Activated CD4-positive, alpha-beta T cell treated with anti-CD3 and anti-CD28 coated beads, Interleukin-2, amount 50 U/mL, for 24 hours (primary cell): ENCODE results near the gene TCHP.

Experiments
- DNase-seq, 2 donors: peaks; one replicate each; pipeline ENCODE4 v3.0.0-alpha.2; 2020; ENCODE audit warnings: low read depth in 1 of 2, low spot score in 1 of 2

The TCHP gene

GRCh38 chr12:109931143-109931542 is 31.1 kb downstream of the TCHP start:
- no peak for DNase-seq

DNA sequence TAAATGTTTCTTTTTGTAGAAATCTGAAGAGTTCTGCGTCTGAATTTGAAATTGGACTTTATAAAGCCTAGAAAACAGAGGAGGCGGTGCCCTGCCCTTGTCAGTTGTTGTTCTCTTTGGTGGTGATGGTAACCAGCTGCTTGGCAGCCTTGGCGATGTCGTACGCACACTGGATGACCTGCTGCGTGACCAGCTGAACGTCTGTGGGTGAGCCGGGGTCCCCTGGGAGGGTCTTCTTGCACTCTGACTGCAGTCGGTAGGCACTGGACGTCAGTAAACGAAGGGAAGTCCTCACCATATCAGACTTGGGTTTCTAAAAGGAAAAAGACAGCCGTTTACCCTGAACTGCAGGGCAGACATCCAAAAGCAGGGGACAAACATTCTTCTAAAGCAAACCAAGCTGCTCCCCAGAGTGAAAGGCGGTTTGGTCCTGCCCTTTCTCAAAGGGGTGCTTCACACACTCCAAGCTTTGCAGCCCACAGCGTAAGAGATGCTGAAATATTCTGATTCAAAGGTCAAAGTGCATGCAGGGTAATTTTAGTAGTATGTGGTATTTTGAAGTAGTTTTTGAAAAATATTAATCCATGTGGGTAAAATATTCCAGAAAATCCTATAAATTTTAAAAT is 32.9 kb downstream of the TCHP start:
- no peak for DNase-seq

GRCh38 chr12:109934026-109934425 is 34.0 kb downstream of the TCHP start:
- no peak for DNase-seq

- DNase-seq = no peak
Observed at GRCh38 chr12:109937371-109937770, 37.3 kb downstream of the TCHP start.

DNA sequence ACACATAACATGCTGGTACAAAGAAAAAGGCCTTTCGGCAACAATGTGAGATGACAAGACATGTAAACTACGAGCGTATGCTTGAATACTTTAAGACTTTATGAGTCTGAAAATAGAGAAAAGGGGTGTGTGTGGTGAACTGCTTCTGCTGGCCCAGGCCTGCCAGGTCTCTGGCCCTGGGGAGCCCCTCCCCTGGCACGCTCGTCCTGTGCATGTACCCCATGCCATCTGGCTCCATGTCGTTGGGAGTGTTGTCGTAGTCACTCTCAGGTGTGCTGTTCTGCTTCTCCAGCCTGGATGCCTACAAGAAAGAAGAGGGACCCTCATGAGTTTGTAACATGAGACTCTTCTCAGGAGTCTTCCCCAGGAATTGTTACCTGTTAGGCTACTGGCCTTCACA is 38.9 kb downstream of the TCHP start:
- DNase-seq = no peak

DNA sequence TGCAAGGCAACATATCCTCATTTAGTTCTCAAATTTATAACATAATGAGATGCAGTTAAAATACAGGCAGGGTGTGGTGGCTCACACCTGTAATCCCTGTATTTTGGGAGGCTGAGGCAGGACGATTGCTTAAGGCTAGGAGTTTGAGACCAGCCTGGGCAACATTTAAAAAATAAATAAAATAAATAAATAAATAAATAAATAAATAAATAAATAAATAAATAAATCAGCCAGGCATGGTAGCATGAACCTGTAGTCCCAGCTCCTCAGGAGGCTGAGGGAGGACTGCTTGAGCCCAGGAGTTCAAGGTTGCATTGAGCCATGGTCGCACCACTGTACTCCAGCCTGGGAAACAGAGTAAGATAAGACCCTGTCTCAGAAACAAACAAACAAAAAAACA is 39.4 kb downstream of the TCHP start:
- DNase-seq = no peak

GRCh38 chr12:109940339-109940923 is 40.4 kb downstream of the TCHP start:
- DNase-seq = no peak

DNA sequence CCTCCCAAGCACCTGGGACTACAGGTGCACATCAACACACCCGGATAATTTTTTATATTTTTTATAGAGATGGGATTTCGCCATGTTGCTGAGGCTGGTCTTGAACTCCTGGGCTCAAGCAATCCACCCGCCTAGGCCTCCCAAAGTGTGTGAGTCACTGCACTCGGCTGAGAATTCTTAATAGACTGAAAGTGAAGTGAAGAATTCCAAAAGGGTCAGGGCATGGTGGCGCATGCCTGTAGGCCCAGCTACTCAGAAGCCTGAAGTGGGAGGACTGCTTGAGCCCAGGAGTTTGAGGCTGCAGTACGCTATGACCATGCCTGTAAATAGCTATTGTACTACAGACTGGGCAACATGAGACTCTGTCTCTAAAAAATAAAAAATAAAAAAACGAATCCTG is 43.7 kb downstream of the TCHP start:
- no peak for DNase-seq

DNA sequence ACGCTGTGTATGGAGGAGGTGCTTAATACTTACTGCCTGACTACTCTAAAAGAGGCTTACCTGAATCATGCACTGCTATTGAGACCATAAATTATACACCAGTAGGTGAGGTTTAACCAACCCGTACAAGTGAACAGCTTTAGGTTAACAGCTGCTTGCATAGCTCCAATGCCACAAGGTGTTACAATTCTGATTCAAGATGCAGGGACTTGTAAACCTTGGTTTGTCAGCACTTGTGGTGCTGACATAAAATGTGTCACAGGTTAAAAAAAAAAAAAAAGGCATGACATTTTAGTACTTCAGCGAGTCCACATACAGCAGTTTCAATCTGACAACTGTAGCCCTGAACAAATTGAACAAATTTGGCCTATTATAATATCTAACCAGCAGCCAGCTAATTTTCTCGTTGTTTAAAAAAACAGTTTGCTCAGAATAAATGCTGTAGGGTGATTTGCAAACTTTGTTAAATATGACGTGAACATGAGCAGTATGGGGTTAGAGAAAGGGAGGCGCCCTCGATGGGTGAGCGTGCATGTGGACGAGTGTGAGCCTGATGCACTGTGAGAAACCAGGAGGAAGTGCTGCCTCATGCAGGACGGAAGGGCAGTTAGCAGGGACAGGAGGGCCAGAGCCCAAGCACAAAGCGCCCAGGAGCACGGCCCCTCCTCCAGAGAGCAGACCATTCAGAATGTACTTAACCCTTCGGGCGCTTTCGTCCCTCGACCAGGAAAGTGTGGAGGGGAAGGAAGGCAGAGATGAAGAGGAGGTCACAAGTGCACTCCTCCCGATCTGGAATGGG is 44.7 kb downstream of the TCHP start:
- DNase-seq = no peak

GRCh38 chr12:109946505-109946904 is 46.4 kb downstream of the TCHP start:
- no peak for DNase-seq

DNA sequence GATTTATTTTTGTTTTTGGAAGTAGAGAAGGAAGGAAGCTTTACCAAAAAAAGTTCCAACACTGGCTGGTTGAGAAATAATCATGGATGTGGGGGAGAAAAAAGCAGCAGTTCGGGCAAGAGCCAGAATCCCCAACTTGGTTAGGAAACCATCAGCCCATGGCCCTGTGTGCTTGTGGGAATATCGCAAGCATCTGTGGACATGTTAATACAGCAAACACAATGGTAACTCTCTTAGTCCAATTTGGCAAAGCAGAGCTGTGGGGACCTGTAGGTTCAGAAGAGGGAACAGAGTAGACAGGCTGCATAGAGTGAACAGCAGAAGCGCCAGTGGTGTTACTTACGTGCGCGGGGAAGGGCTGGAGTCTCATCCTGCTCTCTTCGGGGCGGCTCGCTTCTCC is 46.8 kb downstream of the TCHP start:
- DNase-seq = no peak

- DNase-seq = no peak
Observed at GRCh38 chr12:109947521-109947920, 47.4 kb downstream of the TCHP start.

DNA sequence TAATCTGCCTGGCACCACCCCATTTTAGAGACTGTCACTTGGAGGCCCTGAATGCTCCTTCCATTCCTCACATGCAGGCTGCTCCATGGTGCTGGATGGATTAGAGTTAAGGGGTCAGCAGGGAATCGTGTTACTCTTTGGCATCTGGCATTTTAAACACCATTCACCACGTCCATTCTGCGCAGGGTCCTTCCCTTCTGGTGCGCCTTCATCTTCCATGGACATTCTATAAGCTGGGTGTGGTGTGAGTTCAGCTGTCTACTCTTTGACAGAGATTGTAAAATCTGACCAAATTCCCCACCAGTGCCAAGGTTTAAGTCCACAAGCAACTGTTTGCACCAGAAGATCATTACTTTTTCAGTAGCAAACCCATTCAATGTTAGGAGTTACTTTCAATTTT is 48.3 kb downstream of the TCHP start:
- DNase-seq = no peak

DNA sequence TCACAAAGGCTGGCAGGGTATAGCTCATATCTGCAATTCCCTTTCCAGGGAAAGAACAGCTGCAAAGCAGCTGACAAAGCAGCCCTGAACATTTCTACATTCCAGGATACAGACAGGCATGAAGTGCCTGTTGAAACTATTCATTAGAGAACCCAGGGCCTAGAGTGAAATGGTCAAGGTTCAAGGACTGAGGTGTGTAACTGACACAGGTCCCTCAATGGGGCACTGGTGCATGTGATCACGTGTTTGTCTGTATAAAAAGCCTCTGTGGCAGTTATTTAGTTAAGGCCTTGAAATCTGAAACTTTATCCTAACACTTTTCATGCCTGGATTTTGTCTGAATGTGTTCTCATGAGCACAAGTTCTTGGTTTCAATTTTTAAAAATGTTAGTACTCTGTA is 49.0 kb downstream of the TCHP start:
- no peak for DNase-seq

GRCh38 chr12:109950625-109951024 is 50.6 kb downstream of the TCHP start:
- no peak for DNase-seq

DNA sequence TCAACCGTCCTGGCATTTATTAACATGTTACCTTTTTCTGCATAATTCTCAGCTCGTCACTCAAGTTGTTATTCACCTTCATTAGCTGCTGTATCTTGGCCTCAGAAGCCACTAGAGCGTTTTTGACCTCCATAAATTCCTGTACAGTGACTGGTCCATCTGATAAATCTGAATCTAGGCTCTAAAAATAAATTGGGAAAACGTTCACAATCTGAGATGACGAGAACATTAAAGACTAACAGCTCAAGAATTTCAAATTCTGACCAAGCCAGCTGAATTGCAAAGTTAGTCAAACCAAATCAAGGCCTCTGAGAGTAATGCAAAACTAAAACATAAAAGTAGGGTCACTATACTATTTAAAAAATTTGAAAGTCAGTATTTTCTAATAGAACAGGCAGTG is 51.1 kb downstream of the TCHP start:
- DNase-seq = no peak

- no peak for DNase-seq
Observed at GRCh38 chr12:109951751-109952150, 51.7 kb downstream of the TCHP start.

GRCh38 chr12:109952160-109952858 is 52.2 kb downstream of the TCHP start:
- no peak for DNase-seq

DNA sequence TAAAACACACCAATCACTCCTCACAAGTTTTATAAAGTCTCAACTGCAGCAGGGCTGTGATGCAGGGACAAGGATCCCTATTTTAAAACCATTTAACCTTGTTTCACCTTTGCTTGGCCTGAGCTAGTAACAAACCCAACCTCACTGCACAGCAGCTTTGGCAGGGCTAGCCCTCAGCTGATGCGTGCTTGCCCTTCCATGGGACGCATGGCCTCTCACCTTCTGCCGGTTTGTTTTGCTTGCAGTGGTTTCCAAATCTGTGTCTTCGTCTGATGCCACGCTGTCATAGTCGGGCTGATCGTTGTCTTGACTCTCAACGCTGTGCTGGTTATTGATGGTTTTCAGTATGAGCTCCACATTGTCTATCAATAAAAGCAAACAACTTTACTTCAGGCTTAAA is 52.8 kb downstream of the TCHP start:
- no peak for DNase-seq

DNA sequence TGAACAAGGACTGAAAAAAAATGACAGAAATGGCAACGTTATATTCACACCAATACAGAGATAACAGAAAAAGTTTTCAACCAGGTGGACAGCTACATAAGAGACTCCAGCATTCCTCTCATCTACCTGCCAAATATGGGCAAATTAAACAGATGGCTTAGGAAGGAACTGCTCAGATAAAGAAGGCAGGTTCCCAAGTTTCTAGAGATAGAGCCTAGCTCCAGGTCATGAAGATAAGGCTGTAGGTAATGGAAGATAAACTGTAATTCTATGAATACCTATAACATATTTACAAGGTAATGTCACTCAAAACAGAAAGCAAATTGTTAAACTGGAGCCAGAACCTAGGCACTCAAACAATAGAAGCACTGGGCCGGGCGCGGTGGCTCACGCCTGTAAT is 53.6 kb downstream of the TCHP start:
- no peak for DNase-seq

DNA sequence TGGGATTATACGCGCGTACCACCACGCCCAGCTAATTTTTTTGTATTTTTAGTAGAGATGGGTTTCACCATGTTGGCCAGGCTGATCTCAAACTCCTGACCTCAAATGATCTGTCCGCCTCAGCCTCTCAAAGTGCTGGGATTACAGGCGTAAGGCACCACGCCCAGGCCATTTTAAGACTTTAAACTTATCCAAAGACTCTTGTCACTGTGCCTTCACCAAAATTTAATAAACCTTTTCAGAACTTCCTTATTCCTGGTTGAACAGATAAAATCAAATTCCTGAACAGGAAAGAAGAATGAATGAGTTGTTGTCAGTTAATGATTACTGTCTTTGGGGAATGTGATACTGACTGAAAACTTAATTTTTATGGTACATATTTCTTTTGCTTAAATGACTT is 58.3 kb downstream of the TCHP start:
- DNase-seq = no peak
